NCI-H2171 (cell line): Measurements from ENCODE around the gene FAAP24.
"Not testable (repeated sequence)": the region's sequence is repeated elsewhere in the genome, so short reads cannot be mapped to it uniquely, and the experiment has no call there.

Source experiments
- DNase-seq: peaks from one replicate; lab custom pipeline; 2025; lab: John Stamatoyannopoulos, UW

The FAAP24 gene

DNA sequence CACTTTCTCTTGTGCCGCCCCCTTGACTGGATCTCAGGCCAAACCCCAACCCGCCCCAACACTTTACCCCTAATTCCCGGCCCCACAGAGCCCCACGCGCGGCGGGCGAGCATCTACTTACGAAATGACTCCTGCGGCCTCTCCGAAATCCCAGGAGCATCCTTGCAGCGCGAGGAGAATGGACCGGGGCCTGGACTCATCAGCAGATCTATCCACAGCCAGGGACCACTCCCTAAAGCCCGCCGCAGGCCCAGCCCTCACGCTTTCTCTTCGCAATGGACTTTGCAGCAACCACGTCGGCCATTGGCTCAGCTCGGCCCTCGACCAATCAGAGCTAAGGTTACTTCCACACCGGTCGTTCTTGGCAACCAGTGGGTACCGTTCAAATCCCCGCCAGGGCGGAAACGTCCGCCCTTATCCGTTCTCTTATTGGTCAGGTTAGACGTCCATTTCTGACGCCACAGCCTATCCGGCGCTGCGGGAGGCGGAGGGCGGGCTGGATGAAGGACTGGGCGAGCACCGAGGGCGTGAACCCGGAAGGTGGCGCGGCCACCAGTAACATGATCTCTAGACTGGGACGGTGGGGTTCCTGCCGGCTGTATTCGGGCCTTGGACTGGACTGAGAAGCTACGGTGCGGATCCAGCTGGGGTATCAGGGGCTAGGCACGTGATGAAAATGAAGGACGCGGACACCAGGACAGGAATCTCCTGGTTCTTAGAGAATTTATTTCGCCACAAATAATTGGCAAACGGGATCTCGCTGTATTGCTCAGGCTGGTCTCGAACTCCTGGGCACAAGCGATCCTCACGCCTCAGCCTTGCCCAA lies at the start of gene FAAP24, which contains the start of gene CEP89:
Gene FAAP24 (plus strand): TSS at position 528 of the 826 bp plus-strand sequence. CDS start 955 bp downstream, outside the sequence.
Gene CEP89 (minus strand): TSS at position 244 of the 826 bp plus-strand sequence. CDS start 84 bp downstream, at position 160.
- peak; percentile 98 for DNase-seq

- no peak for DNase-seq
These were observed 47.8 kb upstream of the FAAP24 start for GRCh38 chr19:32924200-32924599.

DNA sequence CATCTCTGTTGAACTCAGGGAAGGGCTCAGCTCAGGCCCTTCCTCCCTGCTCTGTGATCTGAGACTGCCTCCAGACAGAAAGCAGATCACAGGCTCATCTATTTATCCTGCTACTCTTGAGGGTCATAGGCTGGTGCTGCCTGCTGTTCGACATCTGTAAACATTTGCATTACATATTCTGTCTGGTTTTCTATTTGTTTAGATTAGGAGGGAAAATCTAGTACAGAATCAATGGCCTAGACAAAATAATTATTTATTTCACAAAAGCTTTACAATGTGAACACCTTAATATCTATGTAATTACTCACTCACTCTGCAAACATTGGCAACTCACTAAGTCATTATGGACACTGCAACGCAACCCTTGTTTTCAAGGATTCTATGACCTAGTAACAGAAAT lies 43.2 kb upstream of the FAAP24 start:
- no peak for DNase-seq

DNA sequence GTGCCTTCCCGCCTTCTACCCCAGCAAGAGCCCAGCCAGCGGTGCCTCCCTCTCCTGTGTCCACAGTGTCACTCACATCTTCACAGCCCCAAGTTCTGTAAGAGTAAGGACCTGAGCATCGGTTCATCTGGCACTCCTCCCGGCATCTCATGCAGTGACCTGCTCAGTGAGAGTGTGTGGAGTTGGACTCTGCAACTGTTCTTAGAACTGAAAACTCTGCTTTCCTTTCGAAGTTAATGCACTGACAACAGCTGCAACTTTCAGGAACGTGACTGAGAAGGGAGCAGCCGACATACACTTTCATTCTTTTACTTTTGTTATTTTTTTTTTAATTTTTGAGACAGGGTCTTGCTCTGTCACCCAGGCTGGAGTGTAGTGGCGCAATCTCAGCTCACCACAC lies 41.5 kb upstream of the FAAP24 start:
- no peak for DNase-seq

DNA sequence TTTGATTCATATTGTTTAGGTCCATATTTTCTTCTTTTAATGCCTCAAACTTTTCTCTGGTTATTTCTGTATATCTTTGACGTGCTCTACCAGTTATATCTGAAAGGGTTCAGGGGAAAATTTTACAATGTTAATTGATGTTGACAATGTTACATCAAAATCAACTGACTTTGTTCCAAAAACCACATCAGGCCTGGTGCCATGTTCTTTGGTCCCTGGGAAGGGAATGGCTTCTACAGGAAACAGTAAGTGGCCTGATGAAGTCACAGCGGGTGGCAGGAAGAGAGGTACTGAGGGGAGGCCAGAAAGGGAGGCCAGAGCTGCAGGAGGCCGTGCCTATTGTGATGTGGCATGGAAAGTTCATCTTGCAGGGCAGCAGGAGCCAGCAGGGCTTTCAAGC lies 38.5 kb upstream of the FAAP24 start:
- no peak for DNase-seq

DNA sequence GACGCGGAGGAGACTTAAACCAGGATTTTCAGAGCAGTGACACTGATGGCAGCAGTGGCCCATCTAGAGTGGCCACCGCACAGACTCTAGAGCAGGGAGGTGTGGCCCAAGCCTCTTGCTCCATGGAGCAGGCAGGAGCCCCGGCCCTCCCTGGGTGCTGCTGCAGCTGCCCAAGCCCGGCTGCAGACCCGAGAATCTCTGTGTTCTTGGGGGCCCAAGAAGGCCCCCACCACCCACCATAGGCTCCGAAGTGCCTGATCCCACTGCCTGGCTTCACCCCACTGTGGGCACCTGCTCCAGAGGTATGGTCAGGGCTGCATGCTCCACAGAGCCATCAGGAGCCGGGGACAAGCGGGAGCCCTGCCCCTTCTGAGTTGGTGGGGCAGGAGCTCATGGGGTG lies 36.4 kb upstream of the FAAP24 start:
- no peak for DNase-seq

DNA sequence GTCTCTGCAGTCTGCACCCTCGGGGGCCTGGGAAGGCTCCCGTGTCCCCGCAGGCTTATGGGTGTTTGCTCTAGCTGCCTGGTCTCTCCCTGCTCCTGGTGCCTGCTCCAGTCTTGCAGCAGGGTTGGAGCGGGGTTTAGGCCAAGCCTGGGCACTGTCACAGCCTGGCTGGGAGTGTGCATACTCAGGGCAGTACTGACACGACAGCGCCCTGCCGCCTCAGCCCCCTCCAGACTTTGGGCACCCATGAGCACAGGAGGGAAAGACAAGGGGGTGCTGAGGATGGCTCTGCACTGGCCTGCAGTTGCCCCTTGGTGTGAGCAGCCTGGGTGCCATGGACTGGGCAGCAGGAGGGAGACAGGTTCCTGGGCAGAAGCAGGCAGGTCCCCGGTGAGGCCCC lies 36.0 kb upstream of the FAAP24 start:
- DNase-seq: no peak

DNA sequence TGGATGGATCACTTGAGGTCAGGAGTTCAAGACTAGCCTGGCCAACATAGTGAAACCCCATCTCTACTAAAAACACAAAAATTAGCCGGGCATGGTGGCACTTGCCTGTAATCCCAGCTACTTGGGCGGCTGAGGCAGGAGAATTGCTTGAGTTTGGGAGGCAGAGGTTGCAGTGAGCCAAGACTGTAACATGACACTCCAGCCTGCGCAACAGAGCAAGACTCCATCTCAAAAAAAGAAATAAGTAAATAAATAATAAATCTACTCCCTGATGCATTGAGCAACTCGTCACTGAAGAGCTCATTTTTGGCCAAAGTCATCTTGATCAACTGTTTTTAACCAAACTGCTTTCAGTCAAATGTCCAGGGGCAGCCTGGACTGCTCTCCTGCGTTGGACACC lies 30.8 kb upstream of the FAAP24 start:
- DNase-seq: not testable (repeated sequence)

DNA sequence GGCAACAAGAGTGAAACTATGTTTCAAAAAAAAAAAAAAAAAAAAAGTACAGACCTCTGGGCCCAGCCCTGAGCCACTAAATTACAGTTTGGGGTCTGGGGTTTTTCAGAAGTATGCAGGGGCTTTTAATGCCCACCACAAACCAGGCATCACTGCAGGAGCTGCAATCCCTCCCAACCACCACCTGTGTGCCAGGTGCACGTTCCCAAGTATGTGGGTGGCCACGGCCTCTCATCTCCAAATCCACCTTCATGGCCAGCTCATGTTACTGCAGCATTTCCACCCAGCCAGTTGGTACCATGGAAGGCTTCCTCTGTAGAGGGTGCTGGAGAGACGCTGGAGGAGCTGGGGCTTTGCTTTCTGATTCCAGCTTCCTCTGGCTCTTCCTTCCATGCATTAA lies 26.8 kb upstream of the FAAP24 start:
- no peak for DNase-seq

DNA sequence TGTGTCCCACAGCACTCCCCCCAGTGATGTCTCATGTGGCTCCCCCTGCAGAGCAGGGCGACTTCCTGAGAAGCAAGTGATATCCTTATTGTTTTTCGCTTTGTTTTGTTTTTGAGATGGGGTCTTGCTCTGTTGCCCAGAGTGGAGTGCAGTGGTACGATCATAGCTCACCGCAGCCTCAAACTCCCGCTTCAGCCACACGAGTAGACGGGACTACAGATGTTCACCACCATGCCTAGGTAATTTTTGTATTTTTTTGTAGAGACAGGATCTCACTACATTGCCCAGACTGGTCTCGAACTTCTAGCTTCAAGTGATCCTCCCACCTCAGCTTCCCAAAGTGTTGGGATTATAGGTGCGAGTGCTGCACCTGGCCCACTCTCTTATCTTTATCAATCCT lies 5.3 kb upstream of the FAAP24 start:
- no peak for DNase-seq

- DNase-seq: no peak
These were observed 2.5 kb upstream of the FAAP24 start for GRCh38 chr19:32969549-32969948.

DNA sequence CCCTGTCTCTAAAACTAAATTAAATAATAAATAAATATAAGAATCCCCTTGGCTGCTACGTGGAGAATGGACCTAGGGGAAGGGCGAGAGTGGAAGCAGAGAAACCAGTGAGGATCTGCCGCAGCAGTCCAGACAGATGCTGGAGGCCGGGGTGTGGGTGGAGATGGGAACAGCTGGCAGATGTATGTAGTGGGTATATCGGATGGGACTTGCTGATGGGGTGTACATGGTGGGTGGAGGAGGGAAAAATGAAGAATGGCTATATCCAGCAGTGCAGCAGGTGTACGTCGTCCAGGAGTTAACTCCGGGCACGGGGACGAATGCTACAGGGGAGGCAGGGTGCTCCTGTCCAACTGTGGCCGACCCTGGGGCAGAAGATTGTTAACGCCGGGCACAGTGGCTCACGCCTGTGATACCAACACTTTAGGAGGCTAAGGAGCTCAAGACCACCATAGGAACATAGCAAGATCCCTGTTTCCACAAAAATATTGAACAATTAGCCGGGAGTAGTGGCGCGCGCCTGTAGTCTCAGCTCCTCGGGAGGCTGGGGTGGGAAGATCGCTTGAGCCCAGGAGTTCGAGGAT lies 938 bp upstream of the FAAP24 start:
- DNase-seq: no peak

- DNase-seq: peak; percentile 28
These were observed 4.3 kb downstream of the FAAP24 start for GRCh38 chr19:32976223-32976805.

DNA sequence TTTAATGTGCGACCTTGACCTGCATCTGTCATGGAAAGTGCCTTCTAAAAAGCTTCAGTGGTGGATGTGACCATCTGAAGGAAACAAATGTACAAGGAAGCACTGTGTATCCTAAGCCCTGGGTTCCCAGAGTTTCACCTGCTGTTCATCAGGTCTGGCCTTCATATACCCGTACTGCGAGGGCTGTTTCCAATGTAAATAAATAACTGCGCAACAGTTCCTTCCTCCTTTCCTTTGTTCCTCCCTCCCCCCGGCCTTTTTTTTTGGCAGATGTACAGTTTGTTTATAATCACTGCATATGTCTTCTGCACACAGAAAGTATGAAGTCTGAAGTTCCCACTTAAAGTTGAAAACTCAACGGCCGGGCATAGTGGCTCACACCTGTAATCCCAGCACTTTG lies 5.2 kb downstream of the FAAP24 start:
- DNase-seq: no peak

DNA sequence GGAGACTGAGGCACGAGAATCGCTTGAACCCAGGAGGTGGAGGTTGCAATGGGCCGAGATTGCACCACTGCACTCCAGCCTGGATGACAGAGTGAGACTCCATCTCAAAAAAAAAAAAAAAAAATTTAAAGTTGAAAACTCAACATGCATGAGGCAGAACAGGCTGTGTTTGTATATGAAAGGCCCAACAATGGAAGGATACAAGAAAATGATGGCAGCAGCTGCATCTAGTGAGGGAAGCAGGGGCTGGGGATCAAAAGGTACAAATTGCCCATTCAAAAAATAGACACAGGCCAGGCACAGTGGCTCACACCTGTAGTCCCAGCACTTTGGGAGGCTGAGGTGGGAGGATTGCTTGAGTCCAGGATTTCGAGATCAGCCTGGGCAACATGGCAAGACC lies 5.8 kb downstream of the FAAP24 start:
- DNase-seq: not testable (repeated sequence)

GRCh38 chr19:32979807-32980206 lies 7.8 kb downstream of the FAAP24 start:
- not testable (repeated sequence) for DNase-seq

GRCh38 chr19:32982488-32982887 lies 10.4 kb downstream of the FAAP24 start:
- DNase-seq: not testable (repeated sequence)

DNA sequence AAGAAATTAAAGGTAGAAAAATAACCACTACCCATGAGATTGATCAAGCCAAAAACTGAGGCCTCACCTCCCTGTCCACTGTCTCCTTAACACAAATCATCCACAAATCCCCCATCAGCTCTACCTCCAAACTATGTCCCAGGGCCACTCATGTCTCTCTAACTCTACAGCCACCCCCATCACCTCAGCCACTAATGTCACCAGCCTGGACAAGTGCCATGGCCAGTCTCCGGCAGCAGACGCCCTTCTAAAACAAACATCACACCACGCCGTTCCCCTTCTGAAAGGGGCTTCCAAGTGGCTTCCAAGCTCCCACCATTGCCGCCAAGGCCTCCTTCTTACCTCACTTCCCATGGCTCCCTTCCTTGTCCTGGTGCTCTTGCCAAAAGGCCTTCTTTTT lies 16.2 kb downstream of the FAAP24 start:
- DNase-seq: not testable (repeated sequence)

DNA sequence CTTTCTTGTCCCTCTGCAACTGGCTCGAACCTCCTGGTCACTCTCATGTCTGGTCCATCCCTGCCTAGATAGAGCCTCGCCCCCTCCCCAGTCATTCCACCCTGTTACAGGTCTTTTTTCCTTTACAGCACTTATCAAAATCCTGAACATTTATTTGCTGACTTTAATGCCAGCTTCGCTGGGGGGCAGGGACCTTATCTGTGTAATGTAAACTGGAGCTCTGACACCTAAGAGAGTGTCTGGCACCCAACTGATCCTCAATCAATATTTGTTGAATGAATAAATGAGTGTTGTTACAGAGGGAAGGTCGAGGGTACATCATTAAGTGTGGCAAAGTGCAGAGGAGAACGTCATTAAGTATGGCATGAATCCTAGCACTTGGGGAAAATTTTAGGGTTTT lies 16.7 kb downstream of the FAAP24 start:
- no peak for DNase-seq

- DNase-seq: not testable (repeated sequence)
These were observed 23.9 kb downstream of the FAAP24 start for GRCh38 chr19:32995966-32996365.

DNA sequence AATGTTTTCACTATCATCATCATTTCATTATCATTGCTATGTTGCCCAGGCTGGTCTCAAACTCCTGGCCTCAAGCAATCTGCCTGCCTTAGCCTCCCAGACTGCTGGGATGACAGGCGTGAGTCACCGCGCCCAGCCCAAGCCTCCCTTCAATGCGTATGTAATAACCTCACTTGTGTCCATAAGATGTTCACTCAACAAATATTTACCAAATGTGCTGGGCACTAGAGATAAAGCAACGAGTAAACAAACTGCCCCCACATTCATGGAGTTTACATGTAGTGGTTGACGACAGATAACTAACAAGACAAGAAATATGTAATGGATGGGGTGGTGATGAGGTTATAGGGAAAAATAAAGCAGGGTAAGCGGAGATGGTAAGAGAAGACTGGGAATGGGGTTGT lies 25.0 kb downstream of the FAAP24 start:
- not testable (repeated sequence) for DNase-seq

GRCh38 chr19:32997716-32998355 lies 25.8 kb downstream of the FAAP24 start:
- DNase-seq: no peak

DNA sequence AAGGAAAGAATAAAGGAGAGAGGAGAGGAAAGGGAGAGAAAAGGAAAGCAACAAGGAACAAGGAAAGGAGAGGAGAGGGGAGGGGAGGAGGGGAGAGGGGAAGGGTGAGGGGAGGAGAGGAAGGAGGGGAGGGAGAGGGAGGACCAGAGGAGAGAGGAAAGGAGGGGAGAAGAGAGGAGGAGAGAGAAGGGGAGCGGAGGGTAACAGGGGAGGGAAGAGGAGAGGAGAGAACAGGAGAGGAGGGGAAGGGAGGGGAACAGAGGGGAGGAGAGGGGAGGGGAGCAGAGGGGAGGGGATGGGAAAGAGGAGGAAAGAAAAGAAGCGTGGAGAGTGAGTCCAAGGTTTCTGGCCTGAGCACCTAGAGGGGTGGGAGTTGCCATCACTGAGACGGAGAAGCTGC lies 26.7 kb downstream of the FAAP24 start:
- DNase-seq: no peak
